ENCODE results near the gene PDLIM4. TPM values are rescaled to one million over a fixed set of nuclear protein-coding genes. Genes with fewer than 3 reads are reported as not detected.

The PDLIM4 gene
- total RNA-seq, 1 experiment from 2014 or later = not detected

Other genes starting within 250 kb of the PDLIM4 start
- 7.3 TPM in 1 of 2 replicates, not detected in the other for gene ACSL6, start 246.0 kb upstream of the PDLIM4 start, total RNA-seq (2014; rRNA removed; shearing (Covaris generic))
- not detected in 2 replicates for gene IL3, start 197.0 kb upstream of the PDLIM4 start, total RNA-seq (2014; rRNA removed; shearing (Covaris generic))
- not detected in 2 replicates for gene CSF2, start 183.9 kb upstream of the PDLIM4 start, total RNA-seq (2014; rRNA removed; shearing (Covaris generic))
- gene P4HA2, start 29.8 kb upstream of the PDLIM4 start, total RNA-seq (2014; rRNA removed; shearing (Covaris generic)) = 24.7 and 26.2 TPM in 2 replicates
- gene SLC22A4, start 36.7 kb downstream of the PDLIM4 start, total RNA-seq (2014; rRNA removed; shearing (Covaris generic)) = 0.31 TPM in 1 of 2 replicates, not detected in the other
- gene SLC22A5, start 112.0 kb downstream of the PDLIM4 start, total RNA-seq (2014; rRNA removed; shearing (Covaris generic)) = 5.3 and 5.4 TPM in 2 replicates
- 9.2 and 13.4 TPM in 2 replicates for gene IRF1, start 233.1 kb downstream of the PDLIM4 start, total RNA-seq (2014; rRNA removed; shearing (Covaris generic))